ENCODE data around the gene ANKS4B.
"Not testable (repeated sequence)": the region's sequence is repeated elsewhere in the genome, so short reads cannot be mapped to it uniquely, and the experiment has no call there.

Gene ANKS4B

GRCh38 chr16:21263640-21264570 lies 30.4 kb downstream of the ANKS4B start:
- DNase-seq, result no peak

- no peak for DNase-seq
Measured at GRCh38 chr16:21264571-21265036, 31.1 kb downstream of the ANKS4B start.

DNA sequence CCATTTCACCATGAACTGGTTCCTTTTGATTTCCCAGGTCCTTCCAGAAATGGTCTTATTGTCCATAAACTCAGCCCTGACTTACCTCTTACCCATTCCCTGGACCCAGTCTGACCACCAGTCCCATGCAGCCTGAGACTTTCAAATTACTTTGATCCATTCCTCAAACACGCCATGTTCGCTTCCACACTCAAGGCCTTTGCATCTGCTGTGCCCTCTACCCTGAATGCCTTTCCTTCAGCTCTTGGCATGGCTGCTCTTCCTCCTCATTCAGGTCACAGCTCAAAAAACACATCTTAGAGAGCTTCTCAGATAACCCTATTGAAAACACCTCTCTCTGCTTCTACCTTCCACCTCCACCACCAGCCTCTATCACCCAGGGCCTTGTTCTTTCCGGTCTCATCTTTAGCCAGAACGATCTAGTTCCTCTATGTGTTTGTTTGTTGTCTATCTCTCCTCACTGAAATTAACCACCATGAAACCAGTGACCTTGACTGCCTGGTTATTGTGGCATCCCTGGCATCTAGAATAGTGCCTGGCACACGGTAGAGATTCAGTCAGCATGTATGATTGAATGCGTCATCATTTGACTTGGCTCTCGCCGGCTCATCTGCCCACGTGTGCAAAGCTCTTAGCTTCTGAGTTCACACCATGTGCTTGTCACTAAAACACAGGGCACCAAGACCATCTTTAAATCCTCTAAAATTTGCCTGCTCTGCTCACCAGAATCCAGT lies 31.8 kb downstream of the ANKS4B start:
- no peak for DNase-seq

DNA sequence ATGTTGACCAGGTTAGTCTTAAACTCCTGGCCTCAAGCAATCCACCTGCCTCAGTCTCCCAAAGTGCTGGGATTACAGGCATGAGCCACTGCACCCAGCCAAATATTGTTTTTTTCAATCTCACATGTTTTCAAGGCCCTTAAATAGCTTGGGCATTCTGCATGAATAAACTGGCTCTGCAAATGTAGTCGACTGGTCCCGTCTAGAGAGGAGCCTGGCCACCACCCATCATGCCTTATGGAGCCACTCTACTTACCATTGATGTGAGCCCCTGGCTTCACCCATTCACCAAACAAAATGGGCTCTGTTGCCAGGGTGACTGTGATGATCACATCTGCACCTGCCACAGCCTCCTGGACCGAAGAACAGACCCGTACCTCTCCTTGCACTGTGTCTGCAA lies 33.8 kb downstream of the ANKS4B start:
- no peak for DNase-seq

DNA sequence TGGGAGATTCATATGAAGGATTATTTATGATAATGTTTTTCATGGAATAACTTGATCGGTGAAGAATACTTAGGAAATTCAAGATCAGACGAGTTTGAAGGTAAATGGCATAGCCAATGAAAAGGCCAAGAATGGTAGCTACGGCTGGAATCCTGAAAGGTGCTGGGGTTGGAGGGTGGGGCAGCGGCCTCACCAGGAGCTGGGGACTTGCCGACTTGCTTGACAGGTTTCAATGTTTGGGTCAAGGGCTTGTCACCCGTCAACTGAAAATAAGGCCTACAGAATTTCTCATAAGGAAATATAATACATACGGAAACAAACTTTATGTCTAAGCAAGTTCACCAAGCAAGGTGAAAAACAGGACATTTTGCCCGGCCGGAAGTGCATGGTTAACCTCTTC lies 34.7 kb downstream of the ANKS4B start:
- DNase-seq, result no peak

DNA sequence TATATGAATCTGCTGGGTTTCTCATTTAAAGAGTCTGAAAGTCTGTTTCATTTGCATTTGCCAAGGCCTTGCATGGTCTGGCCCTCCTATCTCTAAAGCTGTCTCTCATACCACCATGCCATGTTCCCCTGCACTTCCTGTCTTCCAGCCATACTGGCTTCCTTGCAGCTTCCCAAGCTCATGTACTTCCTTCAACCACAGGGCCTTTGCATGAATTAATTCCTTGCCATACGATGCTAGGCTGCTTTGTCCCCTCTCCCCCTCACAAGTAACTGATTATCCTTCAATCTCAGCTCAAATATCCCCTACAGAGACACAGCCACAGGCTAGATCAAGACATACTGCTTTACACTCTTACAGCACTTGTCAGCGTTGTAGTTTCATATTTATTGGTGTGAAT lies 38.8 kb downstream of the ANKS4B start:
- no peak for DNase-seq

DNA sequence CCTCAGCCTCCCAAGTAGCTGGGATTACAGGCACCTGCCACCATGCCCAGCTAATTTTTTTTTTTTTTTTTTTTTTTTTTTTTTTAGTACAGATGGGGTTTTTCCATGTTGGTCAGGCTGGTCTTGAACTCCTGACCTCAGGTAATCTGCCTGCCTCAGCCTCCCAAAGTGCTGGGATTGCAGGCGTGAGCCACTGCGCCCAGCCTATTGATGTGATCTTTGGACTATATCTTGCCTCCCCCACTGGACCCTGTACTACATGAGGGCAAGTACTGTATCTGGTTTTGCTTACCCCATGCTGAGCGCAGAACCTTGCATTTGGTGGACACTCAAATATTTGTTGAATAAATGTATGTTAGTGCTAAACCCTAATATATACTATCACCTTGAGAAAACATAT lies 39.3 kb downstream of the ANKS4B start:
- not testable (repeated sequence) for DNase-seq

DNA sequence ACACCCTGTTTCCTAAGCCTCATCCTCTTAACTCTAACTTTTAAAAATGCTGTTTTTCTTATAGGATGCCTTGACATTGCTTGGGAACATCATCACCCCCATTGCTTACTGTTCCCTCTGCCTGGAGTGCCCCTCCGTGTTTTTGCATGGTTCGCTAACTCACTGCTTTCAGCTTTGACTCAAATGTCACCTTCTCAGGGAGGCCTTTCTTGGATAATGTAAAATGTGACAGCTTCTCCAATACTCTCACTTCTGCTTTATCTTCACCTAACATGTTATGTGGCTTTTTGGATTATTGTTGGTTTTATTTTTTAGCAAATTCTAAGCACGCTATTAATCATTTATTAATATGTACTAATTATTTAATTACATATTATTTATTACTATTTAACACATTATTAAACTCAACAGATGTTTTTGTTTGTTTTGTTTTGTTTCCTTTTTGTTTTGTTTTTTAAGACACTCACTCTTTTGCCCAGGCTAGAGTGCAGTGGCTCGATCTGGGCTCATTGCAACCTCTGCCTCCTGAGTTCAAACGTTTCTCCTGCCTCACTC lies 40.8 kb downstream of the ANKS4B start:
- no peak for DNase-seq

GRCh38 chr16:21275529-21275928 lies 42.0 kb downstream of the ANKS4B start:
- no peak for DNase-seq

- DNase-seq, result no peak
Measured at GRCh38 chr16:21276090-21276489, 42.6 kb downstream of the ANKS4B start.

DNA sequence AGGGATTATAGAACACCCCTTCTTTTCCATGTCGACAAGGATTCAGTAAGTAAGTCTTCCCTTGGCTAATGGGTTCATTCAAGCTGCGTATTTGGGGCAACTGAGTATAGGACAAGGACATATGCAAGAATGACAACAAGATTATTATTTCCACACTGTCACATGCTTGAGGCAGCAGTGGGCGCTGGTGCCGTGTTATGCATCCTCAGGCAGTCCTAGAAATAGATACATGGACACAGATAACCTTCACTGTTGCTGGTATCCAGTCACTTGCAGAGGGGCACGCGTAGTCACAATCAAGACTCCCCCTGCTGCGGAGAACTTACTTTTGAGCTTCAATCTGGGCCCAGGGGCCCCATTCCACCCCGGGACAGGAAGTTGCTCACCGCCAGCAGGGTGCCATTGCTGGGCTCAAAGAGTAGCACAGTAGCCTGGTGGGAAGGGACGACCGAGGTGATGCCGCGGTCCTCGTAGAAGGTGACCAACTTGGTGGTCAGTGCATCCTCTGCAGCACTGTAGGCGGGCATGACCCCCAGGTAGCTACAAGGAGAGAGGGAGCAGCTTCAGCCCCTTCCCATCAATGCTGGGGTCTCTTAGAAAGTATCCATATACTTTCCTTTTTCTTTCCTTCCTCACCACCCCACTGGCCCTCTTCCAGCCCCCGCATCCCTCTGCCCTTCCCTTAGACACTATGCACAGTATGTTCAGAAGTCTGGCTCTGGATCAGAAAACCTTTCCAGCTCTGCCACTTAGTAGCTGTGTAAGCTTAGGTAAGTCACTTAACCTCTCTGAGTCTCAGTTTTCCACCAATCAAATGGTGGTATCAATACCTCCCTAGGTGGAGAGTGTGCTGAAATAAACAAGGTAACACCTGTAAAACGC lies 43.8 kb downstream of the ANKS4B start:
- DNase-seq, result no peak

- DNase-seq, result peak; percentile 29
Measured at GRCh38 chr16:21277927-21278706, 44.6 kb downstream of the ANKS4B start, which contains the start of gene CRYM. TSS of gene CRYM (minus strand) at chr16:21278290. CDS start at chr16:21278251, 39 bp downstream.

GRCh38 chr16:21279501-21279900 lies 46.0 kb downstream of the ANKS4B start:
- no peak for DNase-seq

GRCh38 chr16:21281698-21282389 lies 48.3 kb downstream of the ANKS4B start:
- no peak for DNase-seq

- DNase-seq, result no peak
Measured at GRCh38 chr16:21283521-21284289, 50.2 kb downstream of the ANKS4B start.

DNA sequence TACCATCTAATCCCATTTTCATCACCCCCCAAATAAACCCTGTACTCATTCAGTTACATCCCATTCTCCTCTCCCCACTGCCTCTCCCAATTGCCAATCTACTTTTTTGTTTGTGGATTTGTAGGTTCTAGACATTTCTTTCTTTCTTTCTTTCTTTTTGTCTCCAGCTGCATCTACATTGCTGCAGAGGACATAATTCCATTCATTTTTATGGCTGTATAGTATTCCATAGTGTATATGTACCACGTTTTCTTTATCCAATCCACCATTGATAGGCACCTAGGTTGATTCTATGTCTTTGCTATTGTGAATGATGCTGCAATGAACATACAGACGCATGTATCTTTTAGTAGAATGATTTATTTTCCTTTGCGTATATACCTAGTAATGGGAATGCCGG lies 50.9 kb downstream of the ANKS4B start:
- DNase-seq, result no peak

GRCh38 chr16:21285314-21285713 lies 51.8 kb downstream of the ANKS4B start:
- no peak for DNase-seq

- not testable (repeated sequence) for DNase-seq
Measured at GRCh38 chr16:21289789-21290188, 56.3 kb downstream of the ANKS4B start.

GRCh38 chr16:21300309-21301167 lies 67.0 kb downstream of the ANKS4B start:
- peak; percentile 77 for DNase-seq
